ENCODE data around the gene NBEA. TPM values are rescaled to one million over a fixed set of nuclear protein-coding genes. Genes with fewer than 3 reads are reported as not detected.
A peak's percentile ranks its signal among the peaks of the same experiment; 100 is the strongest.

NBEA gene
- total and polyA plus RNA-seq, 8 donors = 1.6 to 36.0 (median 7.7) TPM

DNA sequence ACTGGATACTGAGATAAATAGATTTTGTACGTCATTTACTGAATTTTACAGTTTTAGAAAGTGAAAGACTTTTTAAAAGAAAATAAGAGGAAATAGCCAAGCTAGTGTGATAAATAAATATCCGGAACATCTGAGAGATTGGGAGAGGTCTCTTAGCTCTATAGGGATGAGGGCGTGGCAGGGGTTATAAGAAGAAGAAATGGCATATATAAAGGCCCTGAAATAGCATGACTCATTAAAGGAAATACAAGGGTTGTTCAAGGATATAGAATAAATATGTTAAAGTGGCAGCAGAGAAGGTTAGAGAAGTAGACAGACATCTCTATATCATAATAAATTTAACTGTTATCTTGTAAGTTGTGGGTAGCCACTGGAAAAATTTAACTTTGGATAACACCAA is 390.1 kb downstream of the NBEA start:
- intact Hi-C loops (cut with DNase I; ENCODE audit: low total_unique reads) = no loop called here
- WGBS, 5 donors = 79 to 95% (median 89%) methylated on average over 3 of the region's 3 CpGs
- no peak for DNase-seq
- no peak overlapping the region for H3K27ac ChIP-seq
- no peaks in the 10 kb centered on the region for H3K27me3 ChIP-seq
- TF ChIP-seq POLR2A (IDR thresholded peaks at IDR 0.05) = no peak
- TF ChIP-seq, protein P1, sequence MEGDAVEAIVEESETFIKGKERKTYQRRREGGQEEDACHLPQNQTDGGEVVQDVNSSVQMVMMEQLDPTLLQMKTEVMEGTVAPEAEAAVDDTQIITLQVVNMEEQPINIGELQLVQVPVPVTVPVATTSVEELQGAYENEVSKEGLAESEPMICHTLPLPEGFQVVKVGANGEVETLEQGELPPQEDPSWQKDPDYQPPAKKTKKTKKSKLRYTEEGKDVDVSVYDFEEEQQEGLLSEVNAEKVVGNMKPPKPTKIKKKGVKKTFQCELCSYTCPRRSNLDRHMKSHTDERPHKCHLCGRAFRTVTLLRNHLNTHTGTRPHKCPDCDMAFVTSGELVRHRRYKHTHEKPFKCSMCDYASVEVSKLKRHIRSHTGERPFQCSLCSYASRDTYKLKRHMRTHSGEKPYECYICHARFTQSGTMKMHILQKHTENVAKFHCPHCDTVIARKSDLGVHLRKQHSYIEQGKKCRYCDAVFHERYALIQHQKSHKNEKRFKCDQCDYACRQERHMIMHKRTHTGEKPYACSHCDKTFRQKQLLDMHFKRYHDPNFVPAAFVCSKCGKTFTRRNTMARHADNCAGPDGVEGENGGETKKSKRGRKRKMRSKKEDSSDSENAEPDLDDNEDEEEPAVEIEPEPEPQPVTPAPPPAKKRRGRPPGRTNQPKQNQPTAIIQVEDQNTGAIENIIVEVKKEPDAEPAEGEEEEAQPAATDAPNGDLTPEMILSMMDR (IDR thresholded peaks at IDR 0.05) = no peak
- TF ChIP-seq POLR2AphosphoS5 (IDR thresholded peaks at IDR 0.05) = no peak
- TF ChIP-seq EP300 (IDR thresholded peaks at IDR 0.05) = no peak
- no peak overlapping the region for H3K4me3 ChIP-seq
- H3K9me3 ChIP-seq = peaks cover 0 to 11% (median 3%) of the 10 kb centered on the region in 4 donors
- no peaks in the 10 kb centered on the region for H3K4me1 ChIP-seq
- H3K36me3 ChIP-seq = no peaks in the 10 kb centered on the region

DNA sequence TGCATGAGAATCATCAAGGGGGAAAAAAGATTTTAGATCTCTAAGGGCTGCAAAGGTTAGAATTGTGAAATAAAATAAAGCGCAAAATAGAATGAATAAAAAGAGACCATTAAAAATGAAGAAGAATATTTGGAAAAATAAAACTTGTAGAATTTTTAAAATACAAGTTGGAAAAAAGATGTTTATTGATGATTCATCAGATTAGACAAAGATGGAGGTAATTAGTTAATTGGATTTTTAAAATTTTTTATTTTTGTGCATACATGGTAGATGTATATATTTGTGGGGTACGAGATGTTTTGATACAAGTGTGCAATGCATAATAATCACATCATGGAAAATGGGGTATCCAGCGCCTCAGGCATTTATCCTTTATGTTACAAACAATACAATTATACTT is 391.1 kb downstream of the NBEA start:
- Histone ChIP-seq H3K27ac (no peak overlapping the region), H3K27me3 (no peaks in the 10 kb centered on the region), H3K36me3 (no peaks in the 10 kb centered on the region), H3K9me3 (peaks cover 0 to 11% (median 3%) of the 10 kb centered on the region in 4 donors), H3K4me3 (no peak overlapping the region), H3K4me1 (no peaks in the 10 kb centered on the region)
- TF ChIP-seq POLR2AphosphoS5 (IDR thresholded peaks at IDR 0.05) (no peak), POLR2A (IDR thresholded peaks at IDR 0.05) (no peak), EP300 (IDR thresholded peaks at IDR 0.05) (no peak)
- TF ChIP-seq, protein P1 (IDR thresholded peaks at IDR 0.05) = no peak
- intact Hi-C loops (cut with DNase I; ENCODE audit: low total_unique reads) = no loop called here
- DNase-seq = no peak
- 90 to 97% (median 92%) methylated on average over 3 of the region's 3 CpGs for WGBS, 5 donors

DNA sequence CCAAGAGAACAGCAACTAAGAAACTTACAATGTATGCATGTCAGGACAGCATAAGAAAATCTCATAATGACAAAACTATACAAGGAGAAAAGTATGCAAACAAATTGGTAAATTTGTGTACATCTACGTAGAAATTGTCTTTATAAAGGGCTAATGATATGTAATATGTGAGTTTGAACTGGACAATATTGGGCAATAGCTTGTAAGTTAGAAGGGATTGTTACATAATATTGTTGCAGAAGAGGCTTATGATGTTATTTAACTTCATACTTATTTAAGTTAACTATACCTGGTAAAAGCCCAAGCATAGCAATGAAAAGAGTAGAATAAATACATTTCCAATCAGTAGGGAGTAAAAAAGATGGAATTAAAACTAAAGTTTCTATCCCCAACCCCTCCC is 400.4 kb downstream of the NBEA start:
- Histone ChIP-seq H3K36me3 (no peaks in the 10 kb centered on the region), H3K4me3 (no peak overlapping the region), H3K27me3 (no peaks in the 10 kb centered on the region), H3K27ac (no peak overlapping the region), H3K4me1 (peaks cover 0 to 6% (median 0%) of the 10 kb centered on the region in 4 donors), H3K9me3 (no peaks in the 10 kb centered on the region)
- TF ChIP-seq, protein P1 (IDR thresholded peaks at IDR 0.05) = no peak
- TF ChIP-seq EP300 (IDR thresholded peaks at IDR 0.05) = no peak
- no peak for TF ChIP-seq POLR2A (IDR thresholded peaks at IDR 0.05)
- TF ChIP-seq POLR2AphosphoS5 (IDR thresholded peaks at IDR 0.05) = no peak
- 75 to 95% (median 92%) methylated on average over 1 of the region's 1 CpG for WGBS, 5 donors
- intact Hi-C loops (cut with DNase I; ENCODE audit: low total_unique reads) = no loop called here
- no peak for DNase-seq

DNA sequence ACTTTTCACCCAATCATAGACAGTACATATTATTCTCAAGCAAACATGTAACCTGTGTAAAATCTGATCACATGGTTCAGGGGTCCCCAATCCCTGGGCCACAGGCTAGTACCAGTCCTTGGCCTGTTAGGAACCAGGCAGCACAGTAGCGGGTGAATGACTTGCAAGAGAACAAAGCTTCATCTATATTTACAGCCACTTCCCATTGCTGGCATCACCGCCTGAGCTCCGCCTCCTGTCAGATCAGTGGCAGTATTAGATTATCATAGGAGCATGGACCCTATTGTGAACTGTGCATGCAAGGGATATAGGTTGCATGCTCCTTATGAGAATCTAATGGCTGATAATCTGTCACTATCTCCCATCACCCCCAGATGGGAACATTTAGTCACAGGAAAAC is 401.3 kb downstream of the NBEA start:
- H3K36me3 ChIP-seq = no peaks in the 10 kb centered on the region
- peaks cover 0 to 6% (median 0%) of the 10 kb centered on the region in 4 donors for H3K4me1 ChIP-seq
- no peaks in the 10 kb centered on the region for H3K9me3 ChIP-seq
- no peak overlapping the region for H3K27ac ChIP-seq
- H3K4me3 ChIP-seq = no peak overlapping the region
- peak in 1 of 2 donors; percentile 4 for DNase-seq
- 97 to 100% (median 98%) methylated on average over 3 of the region's 3 CpGs for WGBS, 5 donors
- intact Hi-C loops (cut with DNase I; ENCODE audit: low total_unique reads) = no loop called here
- H3K27me3 ChIP-seq = no peaks in the 10 kb centered on the region
- TF ChIP-seq POLR2AphosphoS5 (IDR thresholded peaks at IDR 0.05) (no peak), EP300 (IDR thresholded peaks at IDR 0.05) (no peak), POLR2A (IDR thresholded peaks at IDR 0.05) (no peak)
- TF ChIP-seq, protein P1 (IDR thresholded peaks at IDR 0.05) = no peak

Measured in stomach (tissue), 9 donors.